Ectodermal cell (in vitro differentiated cells): ENCODE results near the gene SMG1.
"Not testable (repeated sequence)": the region's sequence is repeated elsewhere in the genome, so short reads cannot be mapped to it uniquely, and the experiment has no call there.

ENCODE experiments used
- H3K27ac ChIP-seq: 2 replicates; pipeline ENCODE4 v1.7.0; 2013; ENCODE audit warnings: mild to moderate bottlenecking, low read depth, low read length; ENCODE audit not compliant: insufficient read depth, poor library complexity, severe bottlenecking
- H3K27me3 ChIP-seq: 2 replicates; pipeline ENCODE4 v1.7.0; 2013; ENCODE audit warnings: mild to moderate bottlenecking, low read length; ENCODE audit not compliant: insufficient read depth, control insufficient read depth, poor library complexity, severe bottlenecking
- H3K36me3 ChIP-seq: one replicate; pipeline ENCODE4 v1.7.0; 2013; ENCODE audit warnings: low read length; ENCODE audit not compliant: control insufficient read depth, insufficient read depth
- H3K4me1 ChIP-seq: one replicate; pipeline ENCODE4 v1.7.0; 2013; ENCODE audit warnings: low read length; ENCODE audit not compliant: control insufficient read depth, insufficient read depth
- H3K4me3 ChIP-seq: 2 replicates; pipeline ENCODE4 v1.7.0; 2013; ENCODE audit warnings: low read depth, low read length, control low read depth; ENCODE audit not compliant: insufficient read depth
- H3K9me3 ChIP-seq: 2 replicates; pipeline ENCODE4 v1.7.0; 2013; ENCODE audit warnings: mild to moderate bottlenecking, low read length, moderate library complexity; ENCODE audit not compliant: control insufficient read depth
- WGBS, 2 experiments: methylation state at CpG; one replicate each; pipeline ENCODE4 v1.1.7; 2013; ENCODE audit warnings: missing lambda C conversion rate in 2 of 2; 5-methylcytosine and 5-hydroxymethylcytosine counted together

The SMG1 gene

DNA sequence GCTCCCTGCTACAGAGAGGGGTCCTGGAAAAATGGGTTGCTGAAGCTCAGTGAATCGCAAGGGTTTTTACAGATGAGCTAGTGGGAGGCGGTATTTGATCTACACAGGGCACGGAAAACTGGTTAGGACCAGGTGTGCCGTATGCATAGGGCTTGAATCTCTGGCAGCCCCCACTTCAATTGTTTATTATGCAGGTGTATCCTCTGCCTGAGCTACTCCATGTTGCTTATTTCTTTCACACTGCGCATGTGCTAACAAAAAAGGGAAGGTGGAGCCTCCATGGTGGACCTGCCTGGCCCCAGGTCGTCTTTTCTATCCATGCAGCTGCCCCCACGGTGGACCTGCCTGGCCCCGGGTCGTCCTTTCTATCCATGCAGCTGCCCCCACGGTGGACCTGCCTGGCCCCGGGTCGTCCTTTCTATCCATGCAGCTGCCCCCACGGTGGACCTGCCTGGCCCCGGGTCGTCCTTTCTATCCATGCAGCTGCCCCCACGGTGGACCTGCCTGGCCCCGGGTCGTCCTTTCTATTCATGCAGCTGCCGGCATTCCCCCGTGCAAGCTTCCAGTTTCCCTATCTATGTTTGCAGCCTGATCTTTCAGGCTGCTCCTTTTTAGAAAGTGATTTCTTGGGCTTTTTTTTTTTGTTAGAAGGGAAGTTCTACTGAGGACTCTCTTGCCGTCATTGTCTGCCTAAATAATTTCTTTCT, 29.8 kb upstream of the SMG1 start:
- not testable (repeated sequence) for H3K4me1 ChIP-seq, H3K9me3 ChIP-seq, H3K27ac ChIP-seq, H3K27me3 ChIP-seq, H3K4me3 ChIP-seq, H3K36me3 ChIP-seq
- WGBS, 2 experiments, result 83 to 85% methylated on average over 16 of the region's 21 CpGs

GRCh38 chr16:18953547-18953946, 27.3 kb upstream of the SMG1 start:
- Histone ChIP-seq H3K27me3 (no peaks in the 10 kb centered on the region), H3K4me1 (no peaks in the 10 kb centered on the region), H3K36me3 (no peaks in the 10 kb centered on the region), H3K4me3 (no peak overlapping the region), H3K27ac (no peak overlapping the region), H3K9me3 (no peaks in the 10 kb centered on the region)

GRCh38 chr16:18950469-18951185, 24.4 kb upstream of the SMG1 start:
- H3K9me3 ChIP-seq, result no peaks in the 10 kb centered on the region
- H3K27me3 ChIP-seq, result no peaks in the 10 kb centered on the region
- no peak overlapping the region for H3K27ac ChIP-seq
- H3K36me3 ChIP-seq, result no peaks in the 10 kb centered on the region
- H3K4me3 ChIP-seq, result no peak overlapping the region
- no peaks in the 10 kb centered on the region for H3K4me1 ChIP-seq
- WGBS, 2 experiments, result 92 to 93% methylated on average over 9 of the region's 11 CpGs

DNA sequence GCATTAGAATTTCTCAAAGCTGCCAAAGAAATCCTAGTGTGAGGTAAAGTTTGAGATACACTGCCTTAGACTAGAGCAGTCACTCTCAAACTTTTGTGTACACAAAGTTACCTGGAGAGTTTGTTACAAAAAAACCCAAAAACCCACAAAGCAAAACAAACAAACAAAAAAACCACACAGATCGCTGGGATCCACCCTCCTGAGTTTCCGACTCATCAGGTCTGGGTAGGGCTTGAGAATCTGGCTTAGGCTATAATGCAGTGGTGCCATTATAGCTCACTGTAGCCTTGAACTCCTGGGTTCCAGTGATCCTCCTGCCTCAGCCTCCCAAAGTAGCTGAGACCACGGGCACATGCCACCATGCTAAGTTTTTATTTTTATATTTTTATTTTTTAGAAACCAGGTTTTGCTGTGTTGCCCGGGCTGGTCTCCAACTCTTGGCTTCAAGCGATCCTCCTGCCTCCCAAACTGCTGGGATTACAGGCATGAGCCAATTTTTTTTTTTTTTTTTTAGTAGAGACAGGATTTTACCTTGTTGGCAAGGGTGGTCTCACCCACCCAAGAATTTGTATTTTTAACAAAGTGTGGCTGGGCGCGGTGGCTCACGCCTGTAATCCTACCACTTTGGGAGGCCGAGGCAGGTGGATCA, 22.3 kb upstream of the SMG1 start:
- no peaks in the 10 kb centered on the region for H3K4me1 ChIP-seq
- H3K9me3 ChIP-seq, result no peaks in the 10 kb centered on the region
- 92 to 95% methylated on average over 9 of the region's 9 CpGs for WGBS, 2 experiments
- no peaks in the 10 kb centered on the region for H3K27me3 ChIP-seq
- H3K27ac ChIP-seq, result no peak overlapping the region
- no peak overlapping the region for H3K4me3 ChIP-seq
- H3K36me3 ChIP-seq, result no peaks in the 10 kb centered on the region

DNA sequence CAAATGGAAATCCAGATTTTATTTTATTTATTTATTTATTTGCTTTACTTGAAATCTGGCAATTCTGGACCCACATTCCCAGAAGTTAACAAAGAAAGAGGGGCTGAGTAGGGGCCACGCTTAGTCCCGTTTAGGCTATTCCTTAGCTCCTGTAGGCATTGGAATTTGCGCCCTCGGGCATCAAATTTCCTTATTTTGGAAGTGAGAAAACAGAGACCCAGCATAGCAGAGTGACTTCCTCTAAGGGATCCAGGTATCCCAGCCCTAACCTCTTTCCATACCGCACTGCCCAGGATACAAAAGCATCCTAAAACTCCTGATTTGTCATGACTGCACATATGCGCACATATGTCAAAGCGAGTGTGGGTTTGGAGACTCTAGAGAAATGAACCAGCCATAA, 19.0 kb upstream of the SMG1 start:
- no peaks in the 10 kb centered on the region for H3K27me3 ChIP-seq

DNA sequence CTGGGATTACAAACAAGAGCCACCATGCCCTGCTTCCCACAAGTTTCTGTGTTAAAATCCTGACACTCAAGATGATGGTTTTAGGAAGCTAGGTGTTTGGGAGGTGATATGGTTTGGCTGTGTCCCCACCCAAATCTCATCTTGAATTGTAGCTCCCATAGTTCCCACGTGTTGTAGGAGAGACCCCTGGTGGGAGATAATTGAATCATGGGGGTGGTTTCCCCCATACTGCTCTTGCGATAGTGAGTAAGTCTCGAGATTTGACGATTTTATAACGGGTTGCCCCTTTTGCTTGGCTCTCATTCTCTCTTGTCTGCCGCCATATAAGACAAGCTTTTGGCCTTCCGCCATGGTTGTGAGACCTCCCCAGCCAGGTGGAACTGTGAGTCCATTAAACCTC, 17.2 kb upstream of the SMG1 start:
- Histone ChIP-seq H3K4me3 (no peak overlapping the region), H3K4me1 (no peaks in the 10 kb centered on the region), H3K36me3 (no peaks in the 10 kb centered on the region), H3K27ac (no peak overlapping the region), H3K9me3 (no peaks in the 10 kb centered on the region), H3K27me3 (no peaks in the 10 kb centered on the region)
- WGBS, 2 experiments, result 87 to 88% methylated on average over 7 of the region's 7 CpGs

More for the DNA sequence above, 19.0 kb upstream of the SMG1 start:
- no peak overlapping the region for H3K4me3 ChIP-seq
- H3K4me1 ChIP-seq, result no peaks in the 10 kb centered on the region
- WGBS, 2 experiments, result 80 to 82% methylated on average over 7 of the region's 7 CpGs
- no peak overlapping the region for H3K27ac ChIP-seq
- no peaks in the 10 kb centered on the region for H3K36me3 ChIP-seq
- no peaks in the 10 kb centered on the region for H3K9me3 ChIP-seq

DNA sequence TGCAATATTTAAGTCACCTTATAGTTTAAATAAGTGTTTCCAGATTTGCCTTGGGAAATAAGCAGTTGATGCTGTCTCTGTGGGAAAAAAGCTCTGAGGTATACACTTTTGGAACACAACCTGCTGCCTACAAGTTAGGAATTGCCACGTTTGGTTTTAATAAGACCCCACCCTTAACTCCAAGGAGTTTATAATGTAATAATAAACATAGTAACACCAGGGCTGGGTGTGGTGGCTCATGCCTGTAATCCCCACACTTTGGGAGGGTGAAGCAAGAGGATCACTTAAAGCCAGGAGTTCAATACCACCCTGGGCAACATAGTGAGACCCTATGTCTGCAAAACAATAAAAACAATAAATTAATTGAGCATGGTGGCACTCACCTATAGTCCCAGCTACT, 15.9 kb upstream of the SMG1 start:
- Histone ChIP-seq H3K9me3 (no peaks in the 10 kb centered on the region), H3K27ac (no peak overlapping the region), H3K27me3 (no peaks in the 10 kb centered on the region), H3K36me3 (no peaks in the 10 kb centered on the region), H3K4me3 (no peak overlapping the region), H3K4me1 (no peaks in the 10 kb centered on the region)
- WGBS, 2 experiments, result no CpG with 5 or more reads among the region's 1 CpG

DNA sequence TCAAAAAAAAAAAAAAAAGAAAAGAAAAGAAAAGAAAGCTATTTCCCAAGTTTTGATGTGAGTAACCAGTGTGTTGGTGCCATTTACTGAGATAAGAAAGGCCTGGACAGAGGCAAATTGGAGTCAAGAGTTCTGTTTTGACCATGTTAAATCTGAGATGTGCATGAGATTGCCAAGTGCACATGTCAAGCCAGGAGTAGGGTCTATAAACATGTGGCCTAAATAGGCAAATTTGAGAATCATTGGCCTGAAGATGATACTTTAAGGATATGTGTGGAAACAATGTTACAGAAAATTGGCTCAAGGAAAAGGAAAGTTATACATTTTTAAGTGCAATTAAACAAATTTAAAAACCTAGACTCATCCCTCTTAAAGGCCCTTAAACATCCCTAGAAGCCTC, 15.3 kb upstream of the SMG1 start:
- no peaks in the 10 kb centered on the region for H3K36me3 ChIP-seq
- H3K27me3 ChIP-seq, result no peaks in the 10 kb centered on the region
- no peak overlapping the region for H3K27ac ChIP-seq
- no peaks in the 10 kb centered on the region for H3K4me1 ChIP-seq
- H3K9me3 ChIP-seq, result no peaks in the 10 kb centered on the region
- no peak overlapping the region for H3K4me3 ChIP-seq

- Histone ChIP-seq H3K4me1 (no peaks in the 10 kb centered on the region), H3K4me3 (no peak overlapping the region), H3K9me3 (no peaks in the 10 kb centered on the region), H3K36me3 (no peaks in the 10 kb centered on the region), H3K27me3 (no peaks in the 10 kb centered on the region), H3K27ac (no peak overlapping the region)
- 92% methylated on average over 8 to 9 of the region's 9 CpGs for WGBS, 2 experiments
These were observed 12.8 kb upstream of the SMG1 start for GRCh38 chr16:18938986-18939385.

DNA sequence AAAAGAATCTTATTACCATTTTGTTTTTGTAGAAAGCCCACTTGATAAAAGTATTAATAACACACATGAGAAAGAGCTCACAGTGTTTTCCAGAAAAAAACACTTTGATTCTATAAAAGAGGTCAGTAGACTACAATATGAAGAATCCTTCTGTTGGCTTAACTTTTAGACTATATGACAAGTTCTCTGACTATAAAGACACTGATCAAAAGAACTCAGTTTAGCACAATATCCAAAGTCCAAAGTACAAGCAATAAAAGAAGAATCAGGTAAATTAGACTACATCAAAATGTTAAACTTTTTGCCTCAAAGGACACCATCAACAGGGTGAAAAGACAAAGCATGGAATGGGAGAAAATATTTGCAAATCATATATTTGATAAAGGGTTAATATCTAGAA, 11.2 kb upstream of the SMG1 start:
- no peak overlapping the region for H3K4me3 ChIP-seq
- no peaks in the 10 kb centered on the region for H3K36me3 ChIP-seq
- H3K27ac ChIP-seq, result no peak overlapping the region
- peaks cover 4% of the 10 kb centered on the region for H3K4me1 ChIP-seq
- no peaks in the 10 kb centered on the region for H3K9me3 ChIP-seq
- H3K27me3 ChIP-seq, result no peaks in the 10 kb centered on the region
